Panc1 (cell line): ENCODE results near the gene ZNF428. TPM values are rescaled to one million over a fixed set of nuclear protein-coding genes. Genes with fewer than 3 reads are reported as not detected.

ENCODE experiments used
- ATAC-seq: fragments of 200-7000 bp; cut with Tn5 transposase; 2 replicates; pipeline ENCODE4 v1.9.1; 2020; ENCODE audit warnings: mild to moderate bottlenecking, moderate library complexity
- BruUV-seq: library from RNA; stranded (reverse); fragments of 400-500 nt; replicated peaks from 2 replicates; lab custom pipeline; 2021; lab: Mats Ljungman, UMichigan
- CTCF ChIA-PET: fragments of 300-600 bp; sonication (Branson Sonifier 250); formaldehyde crosslinking; loops from one replicate; lab custom pipeline; 2022; ENCODE audit warnings: antibody characterized with exemption; lab: Charles Lee
- POLR2A ChIA-PET: fragments of 300-600 bp; sonication (Branson Sonifier 250); formaldehyde crosslinking; loops from one replicate; lab custom pipeline; 2022; ENCODE audit warnings: antibody characterized with exemption; lab: Charles Lee
- DNase-seq: peaks from one replicate; pipeline ENCODE4 v3.0.0-alpha.2; 2010; ENCODE audit warnings: low read depth, low spot score
- H3K27ac ChIP-seq: 2 replicates; pipeline ENCODE4 v1.5.1; 2011; ENCODE audit warnings: mild to moderate bottlenecking, low read length, inconsistent platforms
- H3K27me3 ChIP-seq: fragments of 200-500 bp; sonication (Bioruptor generic); 2 replicates; pipeline ENCODE4 v1.6.0; 2014; ENCODE audit warnings: low read length, inconsistent platforms; ENCODE audit not compliant: control insufficient read depth, insufficient read depth
- H3K36me3 ChIP-seq: fragments of 200-500 bp; sonication (Bioruptor generic); 2 replicates; pipeline ENCODE4 v1.5.1; 2014; ENCODE audit warnings: inconsistent platforms, mild to moderate bottlenecking, low read length, moderate library complexity; ENCODE audit not compliant: control insufficient read depth, insufficient read depth
- H3K4me1 ChIP-seq: 2 replicates; pipeline ENCODE4 v1.5.1; 2011; ENCODE audit warnings: inconsistent platforms, mild to moderate bottlenecking, low read length, moderate library complexity; ENCODE audit not compliant: control insufficient read depth, insufficient read depth
- H3K4me3 ChIP-seq, 2 experiments: 2 replicates each; pipeline ENCODE4 v1.5.1; 2011 to 2012; ENCODE audit warnings: low read depth in 2 of 2, low read length in 2 of 2, mild to moderate bottlenecking in 2 of 2, inconsistent platforms in 1 of 2, moderate library complexity in 1 of 2
- H3K9me3 ChIP-seq: fragments of 200-500 bp; sonication (Bioruptor generic); 2 replicates; pipeline ENCODE4 v1.5.1; 2014; ENCODE audit warnings: low read depth, mild to moderate bottlenecking, inconsistent platforms, low read length, moderate library complexity; ENCODE audit not compliant: control insufficient read depth, insufficient read depth
- POLR2AphosphoS5 ChIP-seq: IDR thresholded peaks from 2 replicates; pipeline ENCODE4 v1.6.1; 2012; ENCODE audit warnings: mild to moderate bottlenecking, low read depth, low read length, moderate library complexity
- SIN3A ChIP-seq: IDR thresholded peaks from 2 replicates; pipeline ENCODE4 v1.6.1; 2012; ENCODE audit warnings: low read depth, mild to moderate bottlenecking, low read length, moderate library complexity, borderline replicate concordance; ENCODE audit not compliant: insufficient read depth
- TCF7L2 ChIP-seq: IDR thresholded peaks from 2 replicates; pipeline ENCODE4 v1.6.1; 2011; ENCODE audit warnings: mild to moderate bottlenecking, low read depth, low read length, inconsistent platforms
- in situ Hi-C: cut with HindIII; loops from 2 replicates; pipeline ENCODE4 v1.10.0; 2016; ENCODE audit warnings: low sequenced_read_pairs, low pct_unique_long_range_greater_than_20kb
- intact Hi-C: fragments of 100-400 bp; cut with micrococcal nuclease; formaldehyde crosslinking; loops from one replicate; pipeline ENCODE4 v1.10.0; 2022; ENCODE audit not compliant: unreplicated experiment
- total RNA-seq: library from RNA; stranded (reverse); gene quantifications from one replicate; pipeline ENCODE4 v1.2.1, GENCODE V29; 2021; ENCODE audit not compliant: unreplicated experiment
- TF ChIP-seq, protein P1 (sequence below): fragments of 450-650 bp; IDR thresholded peaks from 2 replicates; pipeline ENCODE4 v1.5.1; 2017; ENCODE audit warnings: mild to moderate bottlenecking
- TF ChIP-seq, protein P2 (sequence below), 2 experiments: IDR thresholded peaks; 2 replicates each; pipeline ENCODE4 v1.6.1; 2011 to 2012; ENCODE audit warnings: low read depth in 2 of 2, control low read depth in 1 of 2, low read length in 1 of 2, mild to moderate bottlenecking in 1 of 2, moderate library complexity in 1 of 2; ENCODE audit not compliant: insufficient read depth in 1 of 2

The ZNF428 gene
- total RNA-seq, 1 experiment from 2014 or later: 45.6 TPM

DNA sequence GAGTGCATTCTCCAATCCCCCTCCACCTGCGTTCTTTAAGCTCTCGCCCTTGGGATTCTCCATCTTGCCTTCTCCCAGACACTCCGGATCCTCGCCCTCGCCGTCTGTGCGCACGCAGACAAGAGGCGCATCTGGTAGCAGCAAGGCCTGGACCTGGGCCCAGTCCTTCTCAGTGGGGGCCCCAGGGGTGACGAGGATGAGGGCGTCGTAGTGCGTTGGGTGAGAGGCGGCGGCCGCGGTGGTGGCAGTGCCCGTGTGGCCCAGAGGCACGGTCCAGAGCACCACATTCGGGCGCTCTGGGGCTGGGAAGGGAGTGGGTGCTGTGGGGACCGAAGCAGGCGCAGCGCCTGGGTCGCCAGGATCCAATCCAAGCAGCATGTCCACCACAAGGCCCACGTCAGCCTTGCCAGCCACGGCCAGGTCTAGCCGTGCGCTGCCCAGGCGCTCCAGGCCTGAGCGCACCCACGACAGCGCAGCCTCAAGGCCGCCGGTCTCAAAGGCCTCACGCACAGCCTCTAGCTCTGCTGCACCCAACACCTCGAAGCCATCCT lies 26.6 kb downstream of the ZNF428 start:
- intact Hi-C loops: no loop called here
- BruUV-seq: no TSS peak
- Histone ChIP-seq H3K36me3 (peaks cover 6% of the 10 kb centered on the region; the same call in 1 of the 2 replicates), H3K4me3 (no peak overlapping the region), H3K4me1 (peaks cover 7% of the 10 kb centered on the region; the same call in 1 of the 2 replicates), H3K9me3 (no peaks in the 10 kb centered on the region), H3K27me3 (no peaks in the 10 kb centered on the region), H3K27ac (no peak overlapping the region)
- TF ChIP-seq TCF7L2 (no peak), POLR2AphosphoS5 (no peak)
- TF ChIP-seq, protein P1, sequence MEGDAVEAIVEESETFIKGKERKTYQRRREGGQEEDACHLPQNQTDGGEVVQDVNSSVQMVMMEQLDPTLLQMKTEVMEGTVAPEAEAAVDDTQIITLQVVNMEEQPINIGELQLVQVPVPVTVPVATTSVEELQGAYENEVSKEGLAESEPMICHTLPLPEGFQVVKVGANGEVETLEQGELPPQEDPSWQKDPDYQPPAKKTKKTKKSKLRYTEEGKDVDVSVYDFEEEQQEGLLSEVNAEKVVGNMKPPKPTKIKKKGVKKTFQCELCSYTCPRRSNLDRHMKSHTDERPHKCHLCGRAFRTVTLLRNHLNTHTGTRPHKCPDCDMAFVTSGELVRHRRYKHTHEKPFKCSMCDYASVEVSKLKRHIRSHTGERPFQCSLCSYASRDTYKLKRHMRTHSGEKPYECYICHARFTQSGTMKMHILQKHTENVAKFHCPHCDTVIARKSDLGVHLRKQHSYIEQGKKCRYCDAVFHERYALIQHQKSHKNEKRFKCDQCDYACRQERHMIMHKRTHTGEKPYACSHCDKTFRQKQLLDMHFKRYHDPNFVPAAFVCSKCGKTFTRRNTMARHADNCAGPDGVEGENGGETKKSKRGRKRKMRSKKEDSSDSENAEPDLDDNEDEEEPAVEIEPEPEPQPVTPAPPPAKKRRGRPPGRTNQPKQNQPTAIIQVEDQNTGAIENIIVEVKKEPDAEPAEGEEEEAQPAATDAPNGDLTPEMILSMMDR: no peak
- DNase-seq (no peak), ATAC-seq (no peak)
- POLR2A ChIA-PET: no interaction called here
- in situ Hi-C loops: no loop called here
- CTCF ChIA-PET: no interaction called here

DNA sequence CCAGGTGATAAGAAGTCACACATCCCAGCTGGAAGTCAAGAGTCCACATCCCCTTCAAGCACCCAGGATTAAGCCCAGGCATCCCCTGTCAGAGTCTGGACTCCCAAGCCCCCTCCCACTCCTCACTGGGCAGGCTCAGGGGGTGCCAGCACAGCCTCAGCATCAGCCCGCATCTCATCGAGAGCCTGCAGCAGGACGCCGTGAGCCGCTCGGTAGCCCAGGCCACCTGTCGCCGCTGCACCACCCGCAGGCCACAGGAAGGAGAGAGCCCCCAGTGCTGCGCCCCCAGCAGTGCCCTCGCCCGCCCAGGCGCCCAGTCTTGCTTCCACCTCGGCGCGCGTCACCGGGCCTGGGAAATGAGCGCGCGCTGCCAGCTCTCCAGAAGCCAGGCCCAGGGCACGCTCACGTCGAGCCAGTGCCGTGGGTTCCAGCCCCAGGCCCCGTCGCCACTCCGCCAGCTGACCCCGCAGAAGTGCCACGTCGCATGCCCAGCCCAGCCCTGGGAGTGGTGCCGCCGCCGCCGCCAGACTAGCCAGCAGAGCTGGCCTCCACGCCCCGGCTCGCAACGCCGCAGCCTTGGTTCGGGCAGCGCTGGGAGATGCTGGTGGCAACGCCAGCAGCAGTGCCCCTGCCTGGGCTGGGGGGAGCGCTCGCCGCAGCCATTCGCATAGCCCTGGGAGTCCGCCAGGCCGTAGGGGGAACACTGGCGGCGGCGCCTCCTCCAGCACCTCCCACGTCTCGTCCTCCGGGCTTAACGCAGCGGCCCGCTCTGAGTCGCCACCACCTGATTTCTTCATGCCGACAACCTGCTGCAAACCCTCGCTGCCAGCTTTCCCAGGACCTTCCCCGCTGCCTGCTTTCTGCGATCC lies 27.3 kb downstream of the ZNF428 start:
- DNase-seq (no peak), ATAC-seq (no peak)
- H3K4me1 ChIP-seq: no peaks in the 10 kb centered on the region
- H3K27ac ChIP-seq: no peak overlapping the region
- in situ Hi-C loops (no loop called here), intact Hi-C loops (no loop called here)
- BruUV-seq: no TSS peak
- no peak overlapping the region for H3K4me3 ChIP-seq
- ChIA-PET POLR2A (no interaction called here), CTCF (no interaction called here)
- no peaks in the 10 kb centered on the region for H3K9me3 ChIP-seq
- peaks cover 6% of the 10 kb centered on the region; the same call in 1 of the 2 replicates for H3K36me3 ChIP-seq
- TF ChIP-seq, protein P2, sequence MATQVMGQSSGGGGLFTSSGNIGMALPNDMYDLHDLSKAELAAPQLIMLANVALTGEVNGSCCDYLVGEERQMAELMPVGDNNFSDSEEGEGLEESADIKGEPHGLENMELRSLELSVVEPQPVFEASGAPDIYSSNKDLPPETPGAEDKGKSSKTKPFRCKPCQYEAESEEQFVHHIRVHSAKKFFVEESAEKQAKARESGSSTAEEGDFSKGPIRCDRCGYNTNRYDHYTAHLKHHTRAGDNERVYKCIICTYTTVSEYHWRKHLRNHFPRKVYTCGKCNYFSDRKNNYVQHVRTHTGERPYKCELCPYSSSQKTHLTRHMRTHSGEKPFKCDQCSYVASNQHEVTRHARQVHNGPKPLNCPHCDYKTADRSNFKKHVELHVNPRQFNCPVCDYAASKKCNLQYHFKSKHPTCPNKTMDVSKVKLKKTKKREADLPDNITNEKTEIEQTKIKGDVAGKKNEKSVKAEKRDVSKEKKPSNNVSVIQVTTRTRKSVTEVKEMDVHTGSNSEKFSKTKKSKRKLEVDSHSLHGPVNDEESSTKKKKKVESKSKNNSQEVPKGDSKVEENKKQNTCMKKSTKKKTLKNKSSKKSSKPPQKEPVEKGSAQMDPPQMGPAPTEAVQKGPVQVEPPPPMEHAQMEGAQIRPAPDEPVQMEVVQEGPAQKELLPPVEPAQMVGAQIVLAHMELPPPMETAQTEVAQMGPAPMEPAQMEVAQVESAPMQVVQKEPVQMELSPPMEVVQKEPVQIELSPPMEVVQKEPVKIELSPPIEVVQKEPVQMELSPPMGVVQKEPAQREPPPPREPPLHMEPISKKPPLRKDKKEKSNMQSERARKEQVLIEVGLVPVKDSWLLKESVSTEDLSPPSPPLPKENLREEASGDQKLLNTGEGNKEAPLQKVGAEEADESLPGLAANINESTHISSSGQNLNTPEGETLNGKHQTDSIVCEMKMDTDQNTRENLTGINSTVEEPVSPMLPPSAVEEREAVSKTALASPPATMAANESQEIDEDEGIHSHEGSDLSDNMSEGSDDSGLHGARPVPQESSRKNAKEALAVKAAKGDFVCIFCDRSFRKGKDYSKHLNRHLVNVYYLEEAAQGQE (IDR thresholded peaks at IDR 0.05; ENCODE audit: insufficient read depth in 1 of 2, low read depth in 2 of 2, low read length in 1 of 2): no peak
- TF ChIP-seq TCF7L2: no peak
- TF ChIP-seq SIN3A: no peak
- TF ChIP-seq, protein P1: no peak
- TF ChIP-seq POLR2AphosphoS5: no peak
- H3K27me3 ChIP-seq: no peaks in the 10 kb centered on the region
